BLaER1 treated with 17β-estradiol and CSF1 and Interleukin-3, amounts not matched to agents 10 nM and 100 nM (cell line): ENCODE results near the gene RARG.

Experiments used
- H3K27ac ChIP-seq, 11 experiments: shearing (Covaris generic); formaldehyde crosslinking; 2 replicates each; pipeline ENCODE4 v1.8.1; 2022
- H3K27me3 ChIP-seq, 11 experiments: shearing (Covaris generic); formaldehyde crosslinking; 2 replicates each; pipeline ENCODE4 v1.8.1; 2022
- H3K36me3 ChIP-seq, 11 experiments: shearing (Covaris generic); formaldehyde crosslinking; 2 replicates each; pipeline ENCODE4 v1.8.1; 2022
- H3K4me1 ChIP-seq, 10 experiments: shearing (Covaris generic); formaldehyde crosslinking; 2 replicates each; pipeline ENCODE4 v1.8.1; 2022
- H3K4me2 ChIP-seq, 11 experiments: shearing (Covaris generic); formaldehyde crosslinking; 2 replicates each; pipeline ENCODE4 v1.8.1; 2022
- H3K4me3 ChIP-seq, 10 experiments: shearing (Covaris generic); formaldehyde crosslinking; 2 replicates each; pipeline ENCODE4 v1.8.1; 2022
- H3K9ac ChIP-seq, 11 experiments: shearing (Covaris generic); formaldehyde crosslinking; 2 replicates each; pipeline ENCODE4 v1.8.1; 2022
- H3K9me3 ChIP-seq, 11 experiments: shearing (Covaris generic); formaldehyde crosslinking; replicated peaks in 1 of 11; 2 replicates each; pipeline ENCODE4 v1.8.1; 2022
- H4K20me1 ChIP-seq, 11 experiments: shearing (Covaris generic); formaldehyde crosslinking; 2 replicates each; pipeline ENCODE4 v1.8.1; 2022
- Cebpa-rat ChIP-seq, 11 experiments: shearing (Covaris generic); IDR thresholded peaks; 2 replicates each; pipeline ENCODE4 v1.8.1; 2022

RARG gene

GRCh38 chr12:53201639-53202038, 30.4 kb downstream of the RARG start:
- peak overlapping the region in 7 of 11 experiments; percentile 39 to 69 (median 62); a peak in 12 of 22 replicates for H3K27ac ChIP-seq
- peaks cover 0 to 30% (median 0%) of the 10 kb centered on the region in 11 experiments; a peak in 5 of 22 replicates for H4K20me1 ChIP-seq
- peaks cover 0 to 20% (median 11%) of the 10 kb centered on the region in 11 experiments; a peak in 11 of 22 replicates for H3K36me3 ChIP-seq
- no peaks in the 10 kb centered on the region for H3K9me3 ChIP-seq
- H3K4me2 ChIP-seq = peak overlapping the region; percentile 78 to 99 (median 89); a peak in 21 of 22 replicates
- H3K4me1 ChIP-seq = peaks cover 76 to 97% (median 88%) of the 10 kb centered on the region in 10 experiments
- no peak for TF ChIP-seq Cebpa-rat (IDR thresholded peaks at IDR 0.05)
- no peak overlapping the region for H3K4me3 ChIP-seq
- H3K9ac ChIP-seq = peak overlapping the region in 2 of 11 experiments; percentile 47; a peak in 2 of 22 replicates
- no peaks in the 10 kb centered on the region for H3K27me3 ChIP-seq

- TF ChIP-seq Cebpa-rat (IDR thresholded peaks at IDR 0.05) = no peak
- Histone ChIP-seq H3K4me3 (peak overlapping the region in 1 of 10 experiments; percentile 50; a peak in 2 of 20 replicates), H3K36me3 (peaks cover 0 to 25% (median 13%) of the 10 kb centered on the region in 11 experiments; a peak in 11 of 22 replicates), H3K9me3 (no peaks in the 10 kb centered on the region), H3K4me2 (peak overlapping the region; percentile 78 to 99 (median 89)), H4K20me1 (peaks cover 0 to 28% (median 0%) of the 10 kb centered on the region in 11 experiments; a peak in 5 of 22 replicates), H3K4me1 (peaks cover 72 to 93% (median 83%) of the 10 kb centered on the region in 10 experiments), H3K9ac (peak overlapping the region in 8 of 11 experiments; percentile 10 to 47 (median 40); a peak in 9 of 22 replicates), H3K27ac (peak overlapping the region in 9 of 11 experiments; percentile 26 to 69 (median 61); a peak in 20 of 22 replicates), H3K27me3 (no peaks in the 10 kb centered on the region)
Measured at GRCh38 chr12:53201177-53201541, 30.9 kb downstream of the RARG start.

- Histone ChIP-seq H3K9me3 (no peaks in the 10 kb centered on the region), H3K9ac (peak overlapping the region in 8 of 11 experiments; percentile 10 to 47 (median 40); a peak in 11 of 22 replicates), H3K4me2 (peak overlapping the region; percentile 78 to 99 (median 89)), H3K36me3 (peaks cover 0 to 30% (median 13%) of the 10 kb centered on the region in 11 experiments; a peak in 11 of 22 replicates), H3K4me3 (peak overlapping the region in 9 of 10 experiments; percentile 4 to 50 (median 16); a peak in 9 of 20 replicates), H3K4me1 (peaks cover 66 to 87% (median 78%) of the 10 kb centered on the region in 10 experiments), H3K27ac (peak overlapping the region in 10 of 11 experiments; percentile 15 to 69 (median 58); a peak in 20 of 22 replicates), H3K27me3 (no peaks in the 10 kb centered on the region), H4K20me1 (peaks cover 0 to 24% (median 0%) of the 10 kb centered on the region in 11 experiments; a peak in 5 of 22 replicates)
- TF ChIP-seq Cebpa-rat (IDR thresholded peaks at IDR 0.05) = no peak
Measured at GRCh38 chr12:53200458-53201176, 31.4 kb downstream of the RARG start.

- H3K27me3 ChIP-seq = no peaks in the 10 kb centered on the region
- peaks cover 0 to 35% (median 13%) of the 10 kb centered on the region in 11 experiments; a peak in 11 of 22 replicates for H3K36me3 ChIP-seq
- H3K27ac ChIP-seq = peak overlapping the region in 9 of 11 experiments; percentile 26 to 69 (median 61); a peak in 18 of 22 replicates
- H3K9me3 ChIP-seq = no peaks in the 10 kb centered on the region
- peaks cover 0 to 28% (median 0%) of the 10 kb centered on the region in 11 experiments; a peak in 5 of 22 replicates for H4K20me1 ChIP-seq
- peak overlapping the region; percentile 78 to 99 (median 89) for H3K4me2 ChIP-seq
- peak overlapping the region in 7 of 10 experiments; percentile 4 to 40 (median 24); a peak in 7 of 20 replicates for H3K4me3 ChIP-seq
- peak overlapping the region in 5 of 11 experiments; percentile 19 to 47 (median 47); a peak in 8 of 22 replicates for H3K9ac ChIP-seq
- TF ChIP-seq Cebpa-rat (IDR thresholded peaks at IDR 0.05) = no peak
- peaks cover 61 to 82% (median 72%) of the 10 kb centered on the region in 10 experiments for H3K4me1 ChIP-seq
Measured at GRCh38 chr12:53200107-53200457, 31.9 kb downstream of the RARG start.

GRCh38 chr12:53199700-53200099, 32.3 kb downstream of the RARG start:
- no peaks in the 10 kb centered on the region for H3K27me3 ChIP-seq
- H3K9ac ChIP-seq = peak overlapping the region in 2 of 11 experiments; percentile 45 to 47; a peak in 3 of 22 replicates
- H4K20me1 ChIP-seq = peaks cover 0 to 28% (median 0%) of the 10 kb centered on the region in 11 experiments; a peak in 5 of 22 replicates
- peaks cover 0 to 39% (median 13%) of the 10 kb centered on the region in 11 experiments; a peak in 11 of 22 replicates for H3K36me3 ChIP-seq
- H3K9me3 ChIP-seq = no peaks in the 10 kb centered on the region
- H3K4me3 ChIP-seq = peak overlapping the region in 4 of 10 experiments; percentile 4 to 40 (median 25); a peak in 4 of 20 replicates
- H3K27ac ChIP-seq = peak overlapping the region in 8 of 11 experiments; percentile 39 to 69 (median 62); a peak in 12 of 22 replicates
- TF ChIP-seq Cebpa-rat (IDR thresholded peaks at IDR 0.05) = no peak
- peaks cover 57 to 78% (median 68%) of the 10 kb centered on the region in 10 experiments for H3K4me1 ChIP-seq
- H3K4me2 ChIP-seq = peak overlapping the region; percentile 78 to 99 (median 89)

GRCh38 chr12:53198486-53199110, 33.4 kb downstream of the RARG start:
- no peak for TF ChIP-seq Cebpa-rat (IDR thresholded peaks at IDR 0.05)
- peak overlapping the region; percentile 64 to 96 (median 81) for H3K4me2 ChIP-seq
- peaks cover 55 to 67% (median 59%) of the 10 kb centered on the region in 10 experiments for H3K4me1 ChIP-seq
- H3K27ac ChIP-seq = peak overlapping the region in 9 of 11 experiments; percentile 13 to 65 (median 48); a peak in 17 of 22 replicates
- H3K27me3 ChIP-seq = no peaks in the 10 kb centered on the region
- peak overlapping the region in 8 of 11 experiments; percentile 6 to 52 (median 22); a peak in 8 of 22 replicates for H3K9ac ChIP-seq
- H3K4me3 ChIP-seq = no peak overlapping the region
- H3K36me3 ChIP-seq = peaks cover 0 to 50% (median 13%) of the 10 kb centered on the region in 11 experiments; a peak in 11 of 22 replicates
- no peaks in the 10 kb centered on the region for H3K9me3 ChIP-seq
- H4K20me1 ChIP-seq = peaks cover 0 to 32% (median 0%) of the 10 kb centered on the region in 11 experiments; a peak in 6 of 22 replicates

- H3K27ac ChIP-seq = peak overlapping the region in 3 of 11 experiments; percentile 27 to 60 (median 57); a peak in 3 of 22 replicates
- no peak overlapping the region for H3K4me3 ChIP-seq
- peaks cover 0 to 43% (median 0%) of the 10 kb centered on the region in 11 experiments; a peak in 6 of 22 replicates for H4K20me1 ChIP-seq
- H3K4me2 ChIP-seq = peak overlapping the region in 2 of 11 experiments; percentile 78 to 81; a peak in 5 of 22 replicates
- peaks cover 2 to 65% (median 24%) of the 10 kb centered on the region in 11 experiments; a peak in 21 of 22 replicates for H3K36me3 ChIP-seq
- H3K9ac ChIP-seq = no peak overlapping the region
- H3K9me3 ChIP-seq = no peaks in the 10 kb centered on the region
- TF ChIP-seq Cebpa-rat (IDR thresholded peaks at IDR 0.05) = no peak
- H3K27me3 ChIP-seq = no peaks in the 10 kb centered on the region
- H3K4me1 ChIP-seq = peaks cover 43 to 54% (median 49%) of the 10 kb centered on the region in 10 experiments
Measured at GRCh38 chr12:53197011-53197640, 34.9 kb downstream of the RARG start.

- Histone ChIP-seq H3K4me3 (no peak overlapping the region), H3K9me3 (no peaks in the 10 kb centered on the region), H3K9ac (no peak overlapping the region), H3K36me3 (peaks cover 8 to 71% (median 30%) of the 10 kb centered on the region in 11 experiments; a peak in 21 of 22 replicates), H3K4me1 (peaks cover 37 to 50% (median 43%) of the 10 kb centered on the region in 10 experiments), H3K4me2 (no peak overlapping the region), H3K27ac (no peak overlapping the region), H4K20me1 (peaks cover 0 to 49% (median 0%) of the 10 kb centered on the region in 11 experiments; a peak in 7 of 22 replicates), H3K27me3 (no peaks in the 10 kb centered on the region)
- no peak for TF ChIP-seq Cebpa-rat (IDR thresholded peaks at IDR 0.05)
Measured at GRCh38 chr12:53196486-53196885, 35.5 kb downstream of the RARG start.
